Gastroesophageal sphincter (tissue), 3 donors: ENCODE data around the gene SLCO3A1.

ENCODE experiments used
- EP300 ChIP-seq: sonication (generic); formaldehyde crosslinking; IDR thresholded peaks from one replicate; pipeline ENCODE4 v1.6.1; 2017; ENCODE audit warnings: antibody characterized with exemption, mild to moderate bottlenecking
- POLR2AphosphoS5 ChIP-seq: sonication (generic); formaldehyde crosslinking; IDR thresholded peaks from one replicate; pipeline ENCODE4 v1.6.1; 2017; ENCODE audit warnings: antibody characterized with exemption
- TF ChIP-seq, protein P1 (sequence below), 4 experiments: fragments of 200-600 bp in 2 of 4; fragments of 450-650 bp in 2 of 4; sonication (generic) in 1 of 4; IDR thresholded peaks; one replicate each; pipeline ENCODE4 v1.5.1; 2017 to 2019; ENCODE audit warnings: antibody characterized with exemption in 4 of 4, mild to moderate bottlenecking in 2 of 4, moderate library complexity in 2 of 4

DNA sequence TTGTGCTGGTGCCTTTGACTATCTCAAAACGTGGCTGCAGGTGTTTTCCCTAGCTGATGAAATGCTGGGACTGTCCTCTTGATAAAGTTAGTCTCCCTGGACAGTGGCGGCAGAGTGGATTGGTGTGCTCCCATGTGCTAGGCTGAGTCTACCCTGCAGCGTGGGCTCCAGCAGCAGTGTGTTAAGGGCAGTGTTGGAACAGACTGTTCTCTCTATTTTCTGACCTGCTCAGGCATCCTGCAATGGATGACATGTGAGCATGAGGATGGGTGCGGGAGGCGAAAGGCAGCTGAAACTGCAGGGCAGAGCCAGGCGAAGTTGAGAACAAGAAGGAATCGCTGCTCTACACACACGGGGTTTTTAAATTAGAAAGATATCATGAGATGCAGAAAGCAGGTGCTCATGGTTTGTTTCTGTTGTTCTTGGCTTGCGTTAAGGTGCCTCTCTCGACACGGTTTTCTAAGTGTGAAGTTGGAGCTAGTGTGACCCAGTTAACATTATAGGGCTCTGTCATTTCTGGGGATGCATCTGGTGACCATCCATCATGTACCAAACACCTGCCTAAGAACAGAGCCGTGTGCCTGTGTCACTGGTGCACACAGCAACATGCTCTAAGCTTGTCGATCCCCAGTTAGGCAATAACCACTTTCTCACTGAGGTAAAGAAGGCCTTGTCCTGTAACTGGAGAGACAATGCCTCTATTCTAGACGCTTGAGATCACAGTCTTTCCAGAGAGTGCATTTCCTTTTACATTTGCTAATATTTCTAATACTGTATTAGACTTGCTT is 44.3 kb downstream of the SLCO3A1 start:
- TF ChIP-seq, protein P1, sequence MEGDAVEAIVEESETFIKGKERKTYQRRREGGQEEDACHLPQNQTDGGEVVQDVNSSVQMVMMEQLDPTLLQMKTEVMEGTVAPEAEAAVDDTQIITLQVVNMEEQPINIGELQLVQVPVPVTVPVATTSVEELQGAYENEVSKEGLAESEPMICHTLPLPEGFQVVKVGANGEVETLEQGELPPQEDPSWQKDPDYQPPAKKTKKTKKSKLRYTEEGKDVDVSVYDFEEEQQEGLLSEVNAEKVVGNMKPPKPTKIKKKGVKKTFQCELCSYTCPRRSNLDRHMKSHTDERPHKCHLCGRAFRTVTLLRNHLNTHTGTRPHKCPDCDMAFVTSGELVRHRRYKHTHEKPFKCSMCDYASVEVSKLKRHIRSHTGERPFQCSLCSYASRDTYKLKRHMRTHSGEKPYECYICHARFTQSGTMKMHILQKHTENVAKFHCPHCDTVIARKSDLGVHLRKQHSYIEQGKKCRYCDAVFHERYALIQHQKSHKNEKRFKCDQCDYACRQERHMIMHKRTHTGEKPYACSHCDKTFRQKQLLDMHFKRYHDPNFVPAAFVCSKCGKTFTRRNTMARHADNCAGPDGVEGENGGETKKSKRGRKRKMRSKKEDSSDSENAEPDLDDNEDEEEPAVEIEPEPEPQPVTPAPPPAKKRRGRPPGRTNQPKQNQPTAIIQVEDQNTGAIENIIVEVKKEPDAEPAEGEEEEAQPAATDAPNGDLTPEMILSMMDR (IDR thresholded peaks at IDR 0.05): no peak
- no peak for TF ChIP-seq EP300
- no peak for TF ChIP-seq POLR2AphosphoS5
